Left kidney (tissue), 2 donors: ENCODE data around the gene PADI1. TPM values are rescaled to one million over a fixed set of nuclear protein-coding genes. Genes with fewer than 3 reads are reported as not detected.

Experiments used
- DNase-seq: peaks from one replicate; pipeline ENCODE4 v3.0.0-alpha.2; 2013
- polyA plus RNA-seq: library from polyadenylated mRNA; unstranded; fragments of 120-200 nt; gene quantifications from one replicate; pipeline ENCODE4 v1.2.1, GENCODE V29; 2013; ENCODE audit not compliant: insufficient read length

The PADI1 gene
- polyA plus RNA-seq, 1 donor = 0.10 TPM

DNA sequence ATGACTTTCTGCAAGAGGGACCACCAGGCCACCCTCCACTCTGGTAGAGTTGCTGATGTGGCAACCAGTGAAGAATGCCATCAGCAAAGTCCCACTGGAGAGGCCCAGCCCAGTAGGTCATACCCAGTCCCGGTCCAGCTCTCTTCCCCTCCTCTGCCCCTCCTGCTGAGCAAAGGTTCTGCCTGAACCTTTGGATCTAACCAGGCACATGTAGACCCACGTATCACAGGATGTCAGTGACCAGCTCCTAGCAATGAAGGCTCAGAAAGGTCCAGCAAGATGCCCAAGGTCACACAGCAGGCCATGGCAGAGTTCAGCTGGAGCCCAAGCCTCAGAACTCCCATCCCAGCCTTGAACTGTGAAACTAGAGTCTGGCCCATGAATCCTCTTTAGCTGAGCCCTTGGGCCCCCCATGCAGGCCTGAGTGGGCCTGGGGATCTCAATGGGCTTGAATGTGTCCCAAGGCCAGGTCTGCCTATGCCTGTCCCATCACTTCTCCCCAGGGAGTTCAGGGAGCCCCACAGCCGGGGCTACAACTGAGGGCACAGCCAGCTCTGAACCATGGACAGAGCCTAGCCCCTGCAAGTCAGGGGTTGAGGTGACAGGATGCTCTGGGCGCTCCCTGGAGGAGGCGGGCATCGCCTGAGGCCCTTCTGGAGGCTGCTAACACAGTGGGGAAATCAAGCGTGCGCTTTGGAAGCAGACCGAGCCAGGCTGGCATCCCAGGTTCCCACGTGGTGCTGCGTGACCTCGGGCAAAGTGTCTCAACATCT, 21.4 kb upstream of the PADI1 start:
- no peak for DNase-seq

DNA sequence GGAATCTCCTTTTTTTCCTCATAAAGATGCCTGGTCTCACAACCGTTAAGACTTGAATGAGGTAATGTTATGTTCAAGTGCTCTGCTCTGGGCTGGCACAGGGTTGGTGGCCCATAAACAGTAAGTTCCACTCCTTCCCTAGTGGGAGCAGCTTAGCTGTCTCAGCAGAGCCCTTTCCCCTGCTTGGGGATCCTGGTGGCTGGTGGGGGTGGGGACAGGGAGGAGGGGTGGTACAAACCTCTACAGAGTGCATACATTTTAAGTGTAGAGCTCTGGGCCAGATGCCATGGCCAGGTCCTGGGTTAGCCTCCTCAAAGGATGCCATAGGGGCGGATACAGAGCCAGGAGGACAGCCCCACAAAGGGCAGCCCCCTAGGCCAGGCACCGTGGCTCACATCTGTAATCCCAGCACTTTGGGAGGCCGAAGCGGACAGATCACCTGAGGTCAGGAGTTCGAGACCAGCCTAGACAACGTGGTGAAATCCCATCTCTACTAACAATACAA, 20.7 kb upstream of the PADI1 start:
- DNase-seq = no peak

DNA sequence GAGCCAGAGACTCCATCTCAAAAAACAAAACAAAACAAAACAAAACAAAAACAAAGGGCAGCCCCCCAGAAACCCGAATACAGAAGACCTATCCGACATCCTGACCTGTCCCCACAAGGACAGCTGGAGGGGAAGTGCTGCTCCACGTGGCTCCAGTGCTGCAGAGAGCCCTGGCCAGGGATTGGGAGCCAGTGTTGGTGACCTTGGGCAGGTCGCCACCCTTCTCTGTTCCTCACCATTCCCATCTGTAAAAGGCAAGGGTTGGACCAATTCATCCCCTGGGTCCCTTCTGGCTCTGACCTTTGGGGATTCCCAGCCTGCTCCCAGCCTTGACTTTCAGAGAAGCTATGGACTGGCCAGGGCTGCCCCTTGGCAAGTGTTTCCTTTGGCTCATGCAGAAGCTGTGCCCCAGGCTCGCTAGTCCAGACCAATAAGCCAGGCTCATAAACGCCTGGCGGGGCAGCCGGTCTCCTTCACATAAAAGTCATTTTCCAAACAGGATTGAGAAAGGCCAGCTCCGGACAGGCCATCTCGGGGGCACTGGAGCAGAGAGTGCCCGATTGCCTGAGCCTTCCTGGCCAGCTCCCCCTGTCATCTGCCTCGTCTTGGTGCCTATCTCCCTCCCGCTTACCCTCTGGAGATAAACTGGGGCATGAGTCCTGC, 20.0 kb upstream of the PADI1 start:
- no peak for DNase-seq

DNA sequence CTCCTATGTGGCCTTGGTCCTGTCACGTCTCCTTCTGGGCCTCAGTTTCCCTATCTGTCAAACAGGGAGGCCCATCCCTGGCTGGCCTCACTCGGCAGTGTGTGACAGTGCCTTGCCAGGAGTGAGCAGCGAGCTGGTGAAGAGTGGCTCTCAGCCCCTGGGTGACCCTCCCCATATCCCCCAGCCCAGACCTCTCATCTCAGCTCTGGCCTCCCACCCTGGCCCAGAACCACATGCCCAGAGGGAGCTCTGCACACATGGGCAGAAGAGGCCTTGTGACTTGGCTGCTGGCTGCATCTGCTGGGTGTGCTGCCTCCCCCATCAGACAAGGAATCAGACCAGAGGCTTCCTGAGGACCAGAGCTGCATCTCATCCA, 19.5 kb upstream of the PADI1 start:
- DNase-seq = no peak

DNA sequence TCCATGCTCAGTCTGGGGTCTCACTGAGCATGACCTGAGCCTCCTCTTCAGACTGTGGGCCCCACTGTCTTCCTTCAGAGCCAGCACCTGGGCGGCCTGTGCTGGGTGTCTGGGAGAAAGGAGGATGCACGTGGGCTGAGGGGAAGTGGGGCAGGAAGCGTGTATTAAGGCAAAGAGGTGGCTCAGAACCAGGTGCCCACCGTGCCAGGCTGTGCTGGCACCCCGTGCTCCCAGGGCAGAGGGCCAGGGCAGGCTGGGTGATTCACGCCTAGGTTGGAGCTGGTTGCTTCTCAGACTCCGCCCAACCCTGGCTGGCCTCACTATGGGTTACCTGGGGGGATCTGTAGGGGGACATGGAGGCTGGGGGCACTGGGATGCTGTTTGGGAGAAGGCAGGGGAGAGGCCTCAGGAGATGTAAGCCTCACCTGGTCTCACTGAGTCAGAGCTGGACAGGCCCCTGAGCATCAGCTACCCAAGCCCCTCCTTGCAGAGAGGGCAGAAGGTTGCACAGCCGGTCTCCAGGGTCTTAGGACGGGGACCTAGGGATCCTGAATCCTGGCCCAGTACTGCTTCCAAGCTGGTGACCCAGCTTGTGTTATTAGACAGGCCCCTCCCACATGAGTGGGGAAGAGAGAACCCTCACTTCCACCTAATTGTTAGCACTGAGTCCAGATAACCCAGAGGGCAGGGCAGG, 18.6 kb upstream of the PADI1 start:
- DNase-seq = no peak

DNA sequence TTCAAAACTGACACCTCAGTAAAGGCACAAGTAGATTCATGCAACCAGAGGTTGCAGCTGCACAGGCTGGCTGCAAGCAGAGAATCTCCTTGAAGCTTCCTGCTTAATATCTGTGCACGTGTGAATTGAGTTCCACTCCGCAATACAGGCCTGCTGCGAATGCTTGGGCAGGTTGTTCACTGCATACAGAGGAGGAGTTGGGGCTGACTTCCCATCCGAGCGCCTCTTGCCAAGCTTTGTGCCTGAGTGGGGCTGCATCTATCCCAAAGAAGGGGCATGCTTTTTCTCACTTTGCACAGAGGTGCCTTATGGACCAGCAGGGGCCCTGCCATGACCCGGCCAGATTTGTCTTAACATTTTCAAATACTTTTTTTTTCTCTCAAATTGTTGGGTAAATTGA, 17.9 kb upstream of the PADI1 start:
- no peak for DNase-seq

DNA sequence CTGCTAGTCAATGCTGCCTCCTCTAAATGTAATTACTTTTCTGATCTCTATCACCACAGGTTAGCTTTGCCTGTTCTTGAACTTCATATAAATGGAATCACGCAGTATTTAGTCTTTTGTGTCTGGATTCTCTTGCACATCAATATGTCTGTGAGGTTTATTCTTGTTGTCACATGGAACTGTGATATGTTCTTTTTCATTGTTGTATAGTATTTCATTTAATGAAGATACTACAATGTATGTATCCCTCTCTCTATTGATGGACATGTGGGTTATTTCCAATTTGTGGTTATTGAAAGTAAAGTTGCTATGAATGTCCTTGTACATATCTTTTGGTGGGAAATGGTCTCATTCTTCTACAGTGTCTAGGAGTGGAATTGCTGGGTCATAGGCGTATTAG, 16.7 kb upstream of the PADI1 start:
- no peak for DNase-seq

DNA sequence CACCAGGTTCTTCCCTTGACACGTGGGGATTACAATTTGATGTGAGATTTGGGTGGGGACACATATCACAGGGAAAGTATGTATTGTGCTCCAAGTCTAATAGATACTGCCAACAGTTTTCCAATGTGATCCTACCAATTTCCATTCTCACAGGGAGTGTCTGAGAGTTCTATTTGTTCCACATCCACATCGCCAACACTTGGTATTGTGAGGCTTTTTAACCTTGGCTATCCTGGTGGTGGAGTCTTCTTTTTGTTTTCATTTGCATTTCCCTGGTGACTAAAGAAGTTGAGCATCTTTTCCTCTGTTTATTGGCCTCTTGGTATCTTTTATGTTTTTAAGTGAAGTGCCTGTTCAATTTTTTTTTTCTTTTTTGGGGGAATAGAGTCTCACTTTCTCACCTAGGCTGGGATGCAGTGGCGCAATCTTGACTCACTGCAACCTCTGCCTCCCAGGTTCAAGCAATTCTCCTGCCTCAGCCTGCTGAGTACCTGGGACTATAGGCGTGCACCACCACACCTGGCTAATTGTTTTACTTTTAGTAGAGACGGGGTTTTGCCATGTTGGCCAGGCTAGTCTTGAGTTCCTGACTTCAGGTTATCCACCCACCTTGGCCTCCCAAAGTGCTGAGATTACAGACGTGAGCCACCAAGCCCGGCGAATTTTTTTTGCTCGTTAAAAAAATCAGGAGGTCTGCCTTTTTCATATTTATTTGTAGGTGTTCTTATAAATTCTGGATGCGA, 15.9 kb upstream of the PADI1 start:
- no peak for DNase-seq

DNA sequence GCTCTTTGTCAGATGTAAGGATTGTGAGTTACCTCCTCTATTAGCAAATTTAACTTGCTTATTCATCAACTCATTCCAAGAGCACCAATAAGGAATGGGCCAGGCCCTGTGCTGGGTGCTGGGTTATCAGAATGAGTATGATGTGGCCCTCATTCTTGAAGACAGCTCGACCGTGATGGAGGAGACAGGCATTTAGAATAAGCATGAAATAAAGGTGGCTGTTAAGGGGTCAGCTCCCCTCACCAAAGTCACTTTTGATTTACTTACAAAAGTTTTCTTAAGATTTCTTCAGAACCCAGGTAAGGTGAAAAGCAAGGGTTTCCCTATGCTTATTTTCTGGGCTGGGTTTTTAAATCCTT, 15.3 kb upstream of the PADI1 start:
- DNase-seq = no peak

DNA sequence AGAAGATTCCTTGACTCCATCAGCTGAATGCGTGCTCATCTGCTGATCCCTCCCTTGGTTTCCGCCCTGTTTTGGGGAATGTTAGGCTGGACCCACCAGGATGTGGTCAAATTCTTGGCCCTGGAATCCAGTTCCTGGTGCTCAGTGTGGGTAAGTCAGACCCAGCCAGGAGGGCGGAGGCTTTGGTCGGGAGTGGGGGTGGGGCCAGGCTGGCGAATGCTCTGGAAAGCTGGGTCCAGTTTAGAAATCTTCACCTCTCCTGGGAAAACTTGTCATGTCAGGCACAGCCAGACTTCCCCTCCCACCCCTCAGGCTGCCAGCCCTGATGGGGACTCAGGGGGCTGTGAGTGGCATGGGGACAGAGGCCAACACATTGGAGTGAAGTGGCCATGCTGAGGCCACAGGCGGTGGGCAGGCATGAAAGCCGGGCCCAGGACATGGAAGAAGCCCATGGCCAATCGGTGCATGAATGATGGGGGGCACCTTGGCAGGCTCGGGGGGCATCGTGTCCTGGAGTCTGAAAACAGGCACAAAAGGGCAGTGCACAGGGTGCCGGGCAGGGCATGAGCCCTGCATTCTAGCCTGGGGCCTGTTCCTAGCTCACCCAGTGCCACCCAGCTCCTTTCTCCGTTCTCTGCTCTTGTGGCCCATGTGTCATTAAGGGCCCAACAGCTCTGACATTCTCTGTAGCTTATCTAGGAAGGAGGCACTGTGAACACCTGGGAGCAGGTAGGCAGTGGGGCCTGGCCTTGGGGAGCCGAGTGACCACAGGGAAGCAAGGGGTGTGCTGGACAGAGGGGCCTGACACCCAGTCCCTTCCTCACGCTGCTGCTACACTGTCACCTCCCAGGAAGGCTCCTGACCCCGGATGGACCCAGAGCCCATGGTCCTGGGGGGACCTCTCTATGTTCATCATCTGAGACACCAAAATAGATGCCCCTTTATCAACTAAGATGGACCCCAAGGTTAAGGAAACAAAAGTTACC, 14.6 kb upstream of the PADI1 start:
- DNase-seq = no peak

DNA sequence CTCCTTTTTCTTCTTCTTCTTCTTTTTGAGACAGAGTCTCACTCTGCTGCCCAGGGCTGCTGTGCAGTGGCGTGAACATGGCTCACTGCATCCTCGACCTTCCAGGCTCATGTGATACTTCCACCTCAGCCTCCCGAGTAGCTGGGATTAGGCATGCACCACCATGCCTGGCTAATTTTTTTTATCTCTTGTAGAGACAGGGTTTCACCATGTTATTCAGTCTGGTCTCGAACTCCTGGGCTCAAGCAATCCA, 13.0 kb upstream of the PADI1 start:
- no peak for DNase-seq

DNA sequence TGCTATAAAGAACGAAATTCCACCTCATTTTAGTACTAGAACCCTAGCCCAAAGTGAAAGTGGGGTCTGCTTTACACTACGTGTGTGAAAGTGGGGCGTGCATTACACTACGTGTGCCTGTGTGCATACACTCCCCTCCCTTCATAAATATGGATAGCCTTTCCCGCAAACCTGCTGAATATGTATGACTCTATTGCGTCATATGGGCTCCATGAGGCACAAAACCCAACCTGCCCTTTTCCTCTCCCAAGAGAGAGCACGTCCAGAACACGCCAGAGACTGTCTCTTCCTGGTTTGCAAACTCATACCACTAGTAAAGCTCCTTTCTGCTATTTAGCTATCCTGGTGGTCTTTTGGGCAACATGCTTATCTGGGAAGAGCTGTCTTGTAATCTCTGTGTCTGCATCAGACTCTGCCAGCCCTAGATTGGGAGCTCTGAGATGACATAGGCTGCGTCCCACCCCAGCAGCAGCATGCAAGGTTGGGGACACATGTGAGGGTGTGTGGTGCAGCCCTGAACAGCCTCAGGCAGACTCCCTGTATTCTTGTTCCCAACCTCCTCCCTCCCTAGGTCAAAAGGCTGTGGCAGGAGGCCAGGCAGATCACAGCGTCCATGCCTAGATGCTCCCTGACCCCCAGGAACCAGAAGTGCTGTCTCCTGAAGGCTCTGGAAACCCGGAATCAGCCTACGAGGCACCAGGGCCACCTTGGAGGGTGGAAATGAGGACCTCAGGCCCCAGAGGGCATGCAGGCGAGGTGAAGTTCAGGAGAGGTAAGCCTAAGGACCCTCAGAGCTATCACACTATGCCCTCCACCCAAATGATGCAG, 12.3 kb upstream of the PADI1 start:
- DNase-seq = no peak

DNA sequence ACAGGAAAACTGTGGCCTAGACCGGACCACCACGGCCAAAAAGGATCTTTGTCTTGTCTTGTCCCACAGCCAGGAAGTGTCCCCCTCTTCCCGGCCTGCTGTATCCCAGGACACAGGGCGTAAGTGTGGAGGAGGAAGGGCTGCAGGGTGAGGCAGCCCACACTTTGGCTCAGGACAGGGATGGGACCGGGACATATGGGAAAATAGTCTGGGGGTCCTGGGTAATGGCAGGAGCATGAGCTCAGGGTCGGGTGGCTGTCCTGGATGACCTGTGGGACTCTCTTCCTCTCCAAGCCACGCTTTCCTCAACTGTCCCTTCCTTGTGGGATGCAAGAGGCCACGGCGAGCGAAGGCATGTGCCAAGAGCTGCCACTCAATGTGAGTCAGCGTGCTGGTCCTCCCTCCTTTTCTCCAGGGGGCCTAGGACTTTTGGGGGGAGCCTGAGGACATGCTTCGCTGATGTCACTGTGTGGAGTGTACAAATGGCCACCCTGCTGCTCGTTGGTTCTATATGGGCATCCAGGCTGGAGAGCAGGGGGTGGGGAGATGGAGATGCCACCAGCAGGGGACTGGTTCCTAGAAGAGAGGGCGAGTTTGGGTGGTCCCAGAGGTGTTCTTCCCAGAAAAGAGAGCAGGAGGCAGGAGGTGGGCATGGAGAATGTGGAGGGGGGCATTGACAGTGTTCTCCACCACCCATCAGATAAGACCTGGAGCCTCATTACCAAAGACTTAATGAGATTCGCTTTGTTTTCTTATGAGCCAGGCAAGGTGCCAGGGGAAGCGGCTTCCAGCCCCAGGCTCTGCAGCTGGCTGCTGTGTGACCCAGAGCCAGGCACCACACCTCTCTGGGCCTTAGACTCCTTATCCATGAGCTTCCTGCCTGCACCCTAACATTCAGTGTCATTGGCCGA, 11.5 kb upstream of the PADI1 start:
- DNase-seq = no peak

DNA sequence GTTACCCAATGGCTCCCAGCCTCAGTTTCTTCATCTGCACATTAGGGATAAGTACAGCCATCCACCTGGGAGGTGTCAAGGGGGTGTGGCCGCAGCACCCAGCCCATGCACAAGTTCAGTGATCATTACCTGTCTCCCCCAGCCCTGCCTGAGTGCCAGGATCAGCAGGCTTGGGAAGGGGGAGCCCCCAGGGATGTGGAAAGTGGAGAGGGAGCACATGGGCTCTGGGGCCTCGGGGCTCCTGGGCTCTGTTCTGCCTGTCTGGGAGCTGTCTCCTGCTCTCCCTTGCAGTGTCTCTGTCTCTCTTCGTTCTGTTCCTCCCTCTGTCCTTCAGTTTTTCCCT, 10.8 kb upstream of the PADI1 start:
- no peak for DNase-seq

DNA sequence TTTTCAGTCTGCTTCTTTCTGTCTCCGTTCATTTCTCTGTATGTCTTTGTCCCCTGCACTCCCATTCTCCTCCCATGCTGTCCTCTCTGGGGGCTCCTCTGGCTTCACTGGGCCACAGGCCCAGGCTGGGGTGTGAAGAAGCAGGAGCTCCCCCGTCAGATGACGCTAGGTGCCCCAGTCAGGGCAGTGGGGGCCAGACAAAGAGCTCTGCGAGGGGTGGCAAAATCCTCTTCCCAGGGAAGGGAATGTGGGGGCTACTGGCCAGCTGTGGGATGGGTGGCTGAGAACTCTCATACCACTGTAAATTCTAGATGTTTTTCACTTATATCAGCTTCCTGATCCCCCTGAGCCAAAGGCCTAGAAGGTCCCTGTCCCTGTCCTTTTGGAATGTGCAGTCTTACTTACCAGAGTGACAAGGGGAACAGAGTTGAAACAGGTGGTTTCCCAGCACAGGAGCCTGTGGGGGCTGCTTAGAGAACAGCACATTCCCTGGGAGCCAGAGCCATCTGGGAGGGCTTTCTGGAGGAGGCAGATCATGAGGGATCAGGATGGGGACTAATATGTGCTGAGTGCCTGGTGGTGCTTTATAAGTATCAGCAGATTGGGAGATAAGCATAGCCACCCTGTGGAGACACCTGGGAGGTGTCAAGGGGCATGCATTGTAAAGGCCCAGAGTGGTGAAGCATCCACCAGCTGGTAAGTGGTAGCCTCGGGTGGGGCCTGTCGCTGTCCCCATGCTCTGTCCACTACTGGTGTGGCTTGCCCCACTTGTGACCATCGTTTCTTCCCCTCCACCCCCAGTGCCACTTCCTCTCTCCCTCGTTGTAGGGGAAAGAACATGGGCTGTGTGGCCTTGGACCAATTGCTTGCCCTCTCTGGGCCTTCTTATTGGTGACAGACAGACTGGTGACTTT, 10.1 kb upstream of the PADI1 start:
- DNase-seq = no peak

DNA sequence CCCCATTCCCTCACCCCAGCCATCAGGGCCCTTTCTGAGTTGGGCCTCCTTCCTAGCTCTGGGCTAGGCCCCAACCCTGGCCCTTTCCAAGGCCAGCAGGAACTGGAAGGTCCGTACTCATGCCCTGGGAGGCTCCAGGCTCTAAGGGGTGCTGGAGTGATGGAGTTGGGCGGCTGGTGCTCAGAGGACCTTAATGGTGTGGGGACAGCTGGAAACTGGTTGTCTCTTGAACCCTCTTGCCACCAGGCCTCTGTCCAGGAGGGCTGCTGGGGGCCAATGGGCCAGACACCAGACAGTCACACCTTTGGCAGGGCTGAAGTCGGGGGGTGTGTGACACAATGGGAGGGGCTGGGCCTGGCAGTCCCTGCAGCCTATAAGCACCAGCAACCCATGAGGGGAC, 9.2 kb upstream of the PADI1 start:
- DNase-seq = no peak

DNA sequence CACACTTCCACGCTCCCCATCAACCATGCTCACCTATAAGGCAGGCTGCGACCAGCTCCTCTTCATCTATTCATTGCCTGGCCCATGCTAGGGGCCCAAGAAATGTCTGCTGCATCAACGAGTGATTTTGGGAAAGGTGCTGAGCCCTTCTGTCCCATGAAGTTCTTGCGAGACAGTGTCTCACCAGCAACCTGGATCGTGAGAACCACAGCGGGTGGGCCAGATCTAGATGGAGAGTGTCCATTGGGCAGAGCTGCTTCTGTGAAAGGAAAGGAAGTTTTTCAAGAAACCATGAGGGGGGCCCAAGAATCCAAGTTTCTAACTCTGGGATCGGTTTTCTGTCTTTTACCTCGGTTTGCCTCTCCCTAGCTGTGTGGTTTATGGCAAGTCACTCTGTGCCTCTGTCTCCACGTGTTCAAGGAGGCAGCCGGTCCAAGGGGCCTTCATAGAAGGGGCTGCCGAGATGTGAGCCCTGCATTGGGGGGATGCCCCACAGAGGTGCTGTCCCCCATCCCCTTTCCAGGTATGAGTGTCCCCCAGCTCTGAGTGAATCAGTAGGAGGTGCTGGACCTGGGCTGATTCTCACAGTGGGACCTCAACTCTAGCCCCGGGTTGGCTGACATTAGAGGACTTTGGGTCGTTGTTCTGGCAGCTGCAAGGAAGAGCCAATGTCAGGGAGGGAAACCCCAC, 8.3 kb upstream of the PADI1 start:
- DNase-seq = no peak

DNA sequence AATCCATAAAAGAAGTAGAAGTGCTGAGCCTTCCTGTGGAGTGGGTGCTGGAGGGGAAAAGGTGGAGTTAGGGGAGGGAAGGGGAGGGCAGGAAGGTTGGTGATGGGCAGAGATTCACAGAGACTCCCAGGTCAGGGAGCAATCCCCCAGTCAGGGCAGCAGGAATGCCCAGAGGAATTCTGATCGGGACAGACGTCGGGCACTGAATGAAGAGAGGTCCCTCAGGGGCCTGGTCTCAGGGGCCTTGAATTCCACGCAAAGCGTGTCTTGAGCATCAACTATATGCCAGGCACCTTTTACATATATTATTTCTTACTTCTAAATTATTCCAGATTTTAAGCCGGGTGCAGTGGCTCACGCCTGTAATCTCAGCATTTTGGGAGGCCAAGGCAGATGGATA, 7.2 kb upstream of the PADI1 start:
- DNase-seq = no peak
